ENCODE results near the gene LBHD2.

Gene LBHD2

DNA sequence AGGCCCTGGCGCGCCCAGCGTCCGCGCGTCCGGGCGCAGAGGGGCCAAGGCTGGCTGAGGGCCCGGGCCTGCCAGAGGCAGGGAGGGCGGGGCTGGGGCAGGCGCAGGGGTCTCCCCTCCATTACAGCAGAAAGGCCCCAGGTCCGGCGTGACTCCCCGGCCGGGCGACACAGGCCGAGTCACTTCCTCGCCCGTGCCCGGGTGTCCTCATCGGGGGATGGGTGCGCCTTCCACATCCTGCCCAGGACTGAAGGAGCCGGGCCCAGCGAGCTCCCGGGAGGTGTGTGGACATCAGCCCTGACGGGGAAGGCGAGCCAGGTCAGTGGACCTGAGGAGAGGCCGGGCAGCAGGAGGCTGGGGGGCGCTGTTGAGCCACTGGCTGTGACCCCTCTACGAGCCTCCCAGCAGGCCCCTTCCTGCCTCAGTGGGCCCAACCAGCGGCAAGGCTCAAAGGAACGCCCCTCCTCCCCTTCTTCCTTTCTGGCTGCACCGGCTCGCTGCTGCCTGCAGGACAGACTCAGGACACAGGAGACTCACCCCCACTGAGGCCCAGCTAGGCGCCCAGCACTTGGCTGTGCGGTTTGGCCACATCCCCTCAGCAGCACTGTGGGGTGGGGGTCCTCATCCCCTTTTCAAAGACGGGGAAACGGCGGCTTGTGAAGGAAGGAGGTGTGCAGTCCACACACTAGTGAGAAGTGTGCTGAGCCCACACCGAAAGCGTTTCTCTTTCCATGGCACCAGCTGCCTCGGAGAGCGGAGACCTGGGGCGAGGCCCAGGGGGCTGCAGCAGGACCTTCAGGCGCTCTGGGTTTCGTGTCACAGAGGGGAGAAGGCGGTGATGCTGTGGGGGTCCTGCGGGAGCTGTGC is 39.9 kb downstream of the LBHD2 start:
- peak; percentile 57 to 92 for DNase-seq (ENCODE audit: low read depth in 1 of 2, low spot score in 1 of 2)
- in situ Hi-C loops (cut with HindIII; ENCODE audit: low pct_unique_long_range_greater_than_20kb, low sequenced_read_pairs) = no loop called here
- no peak for TF ChIP-seq JUND (IDR thresholded peaks at IDR 0.05; ENCODE audit: low read depth)

DNA sequence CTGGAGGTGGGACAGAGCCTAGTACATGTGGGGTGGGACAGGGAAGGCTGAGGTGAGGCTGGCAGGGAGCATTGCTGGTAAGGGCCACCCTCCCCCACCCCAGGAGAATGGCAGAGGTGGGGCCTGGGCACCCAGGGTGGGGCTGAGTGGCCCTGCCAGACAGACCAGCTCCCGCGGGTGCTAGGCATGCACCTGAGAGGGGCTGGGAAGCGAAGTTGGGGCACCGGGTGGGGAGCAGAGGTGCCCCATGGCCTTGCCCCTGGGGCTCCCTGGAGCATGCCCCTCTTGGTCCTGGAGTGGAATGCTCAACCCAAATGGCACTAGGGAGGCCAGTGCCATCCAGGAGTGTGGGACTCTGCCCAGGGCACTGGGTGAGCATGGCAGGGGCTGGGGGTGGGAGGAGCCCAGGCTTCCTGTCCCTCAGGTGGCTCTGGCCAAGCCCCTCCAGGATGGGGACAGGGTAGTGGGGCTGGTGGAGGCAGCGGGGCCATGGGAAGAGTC is 40.5 kb downstream of the LBHD2 start:
- TF ChIP-seq JUND (IDR thresholded peaks at IDR 0.05; ENCODE audit: low read depth) = no peak
- DNase-seq (ENCODE audit: low read depth in 1 of 2, low spot score in 1 of 2) = no peak
- in situ Hi-C loops (cut with HindIII; ENCODE audit: low pct_unique_long_range_greater_than_20kb, low sequenced_read_pairs) = no loop called here

DNA sequence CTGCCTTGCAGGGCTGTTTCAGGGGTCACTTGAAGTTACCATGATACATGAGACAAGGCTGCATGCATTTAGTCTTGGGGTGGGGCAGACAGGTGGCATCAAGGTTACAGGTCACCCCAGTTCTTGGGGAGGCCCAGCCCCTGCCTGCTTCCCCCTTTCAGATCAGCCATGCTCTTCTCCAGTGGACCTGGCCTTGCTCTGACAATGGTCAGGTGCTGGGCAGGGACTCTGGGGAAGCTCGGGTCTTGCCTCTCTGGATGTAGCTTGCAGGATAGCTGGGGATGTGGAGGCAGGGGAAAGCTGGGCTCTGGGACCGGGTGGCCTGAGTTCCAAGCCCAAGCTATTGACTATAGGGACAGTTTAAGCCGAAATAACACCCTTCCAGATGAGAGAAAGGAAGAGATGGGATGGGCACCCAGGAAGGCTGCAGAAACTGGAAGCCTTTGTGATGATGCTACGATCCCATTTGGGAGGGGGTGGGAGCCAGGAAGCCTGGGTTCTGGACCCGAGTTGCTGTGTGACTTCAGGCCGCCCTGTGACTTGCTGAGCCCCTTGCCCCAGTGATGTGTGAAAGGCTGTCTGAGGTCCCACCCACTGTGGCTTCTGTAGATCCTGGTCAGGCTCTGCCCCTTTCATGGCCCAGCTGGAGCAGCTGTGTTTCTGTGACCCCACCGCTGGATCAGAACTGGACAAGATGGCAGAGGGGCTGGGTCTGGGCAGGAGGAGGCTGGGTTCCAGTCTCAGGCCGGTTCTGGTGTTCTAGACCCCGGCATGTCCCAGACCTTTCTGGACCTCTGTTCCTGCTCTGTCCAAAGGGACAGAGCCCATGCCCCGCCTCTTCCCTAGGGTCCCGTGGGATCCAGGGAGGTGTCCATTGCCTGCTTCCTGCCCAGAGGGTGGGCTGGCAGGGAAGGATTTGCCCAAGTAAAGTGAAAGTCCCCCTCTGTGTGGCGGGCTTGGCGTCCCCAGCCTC is 41.4 kb downstream of the LBHD2 start:
- DNase-seq (ENCODE audit: low read depth in 1 of 2, low spot score in 1 of 2) = no peak
- in situ Hi-C loops (cut with HindIII; ENCODE audit: low pct_unique_long_range_greater_than_20kb, low sequenced_read_pairs) = no loop called here
- TF ChIP-seq JUND (IDR thresholded peaks at IDR 0.05; ENCODE audit: low read depth) = no peak

DNA sequence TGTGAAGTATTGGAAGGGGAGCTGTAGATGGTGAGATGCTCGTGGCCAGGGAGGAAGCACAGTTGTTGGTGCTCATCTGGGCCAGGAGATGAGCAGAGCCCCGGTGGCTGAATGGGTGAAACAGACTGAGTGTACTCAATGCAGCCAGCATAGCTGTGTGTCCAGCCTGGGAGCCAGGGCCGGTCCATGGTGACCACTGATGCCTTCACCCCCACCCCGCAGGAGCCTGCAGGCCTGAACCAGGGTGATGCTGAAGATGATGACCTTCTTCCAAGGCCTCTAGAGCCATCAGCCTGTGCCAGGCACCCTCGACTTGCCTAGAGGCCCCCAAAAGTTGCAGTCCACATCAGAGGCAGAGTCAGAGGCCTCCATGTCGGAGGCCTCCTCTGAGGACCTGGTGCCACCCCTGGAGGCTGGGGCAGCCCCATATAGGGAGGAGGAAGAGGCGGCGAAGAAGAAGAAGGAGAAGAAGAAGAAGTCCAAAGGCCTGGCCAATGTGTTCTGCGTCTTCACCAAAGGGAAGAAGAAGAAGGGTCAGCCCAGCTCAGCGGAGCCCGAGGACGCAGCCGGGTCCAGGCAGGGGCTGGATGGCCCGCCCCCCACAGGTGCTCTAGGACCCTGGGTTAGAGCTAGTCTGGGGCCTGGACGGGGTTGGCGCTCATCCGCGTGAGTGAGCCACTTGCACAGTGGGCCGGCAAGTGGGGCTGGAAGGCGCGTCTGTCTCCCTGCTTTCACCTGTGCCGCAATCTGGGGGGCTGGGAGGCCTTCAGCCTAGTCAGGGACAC is 42.3 kb downstream of the LBHD2 start:
- in situ Hi-C loops (cut with HindIII; ENCODE audit: low pct_unique_long_range_greater_than_20kb, low sequenced_read_pairs) = no loop called here
- TF ChIP-seq JUND (IDR thresholded peaks at IDR 0.05; ENCODE audit: low read depth) = no peak
- no peak for DNase-seq (ENCODE audit: low read depth in 1 of 2, low spot score in 1 of 2)

DNA sequence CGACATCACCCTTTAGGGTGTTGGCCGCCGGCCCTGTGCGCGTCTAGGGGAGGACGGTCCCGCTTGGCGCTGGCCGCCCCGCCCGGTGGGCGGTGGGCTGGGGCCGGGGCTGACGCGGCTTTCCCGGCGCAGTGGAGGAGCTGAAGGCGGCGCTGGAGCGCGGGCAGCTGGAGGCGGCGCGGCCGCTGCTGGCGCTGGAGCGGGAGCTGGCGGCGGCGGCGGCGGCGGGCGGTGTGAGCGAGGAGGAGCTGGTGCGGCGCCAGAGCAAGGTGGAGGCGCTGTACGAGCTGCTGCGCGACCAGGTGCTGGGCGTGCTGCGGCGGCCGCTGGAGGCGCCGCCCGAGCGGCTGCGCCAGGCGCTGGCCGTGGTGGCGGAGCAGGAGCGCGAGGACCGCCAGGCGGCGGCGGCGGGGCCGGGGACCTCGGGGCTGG is 42.9 kb downstream of the LBHD2 start:
- in situ Hi-C loops (cut with HindIII; ENCODE audit: low pct_unique_long_range_greater_than_20kb, low sequenced_read_pairs) = no loop called here
- no peak for DNase-seq (ENCODE audit: low read depth in 1 of 2, low spot score in 1 of 2)
- no peak for TF ChIP-seq JUND (IDR thresholded peaks at IDR 0.05; ENCODE audit: low read depth)

DNA sequence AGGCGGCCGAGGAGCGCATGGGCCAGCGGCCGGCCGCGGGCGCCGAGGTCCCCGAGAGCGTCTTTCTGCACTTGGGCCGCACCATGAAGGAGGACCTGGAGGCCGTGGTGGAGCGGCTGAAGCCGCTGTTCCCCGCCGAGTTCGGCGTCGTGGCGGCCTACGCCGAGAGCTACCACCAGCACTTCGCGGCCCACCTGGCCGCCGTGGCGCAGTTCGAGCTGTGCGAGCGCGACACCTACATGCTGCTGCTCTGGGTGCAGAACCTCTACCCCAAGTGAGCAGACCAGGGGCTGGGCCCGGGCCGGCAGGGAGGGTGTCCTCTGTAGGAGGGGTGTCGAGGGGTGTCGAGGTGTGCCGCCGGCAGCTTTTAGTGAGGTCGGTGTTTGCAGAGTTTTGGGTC is 43.3 kb downstream of the LBHD2 start:
- in situ Hi-C loops (cut with HindIII; ENCODE audit: low pct_unique_long_range_greater_than_20kb, low sequenced_read_pairs) = no loop called here
- no peak for TF ChIP-seq JUND (IDR thresholded peaks at IDR 0.05; ENCODE audit: low read depth)
- no peak for DNase-seq (ENCODE audit: low read depth in 1 of 2, low spot score in 1 of 2)

DNA sequence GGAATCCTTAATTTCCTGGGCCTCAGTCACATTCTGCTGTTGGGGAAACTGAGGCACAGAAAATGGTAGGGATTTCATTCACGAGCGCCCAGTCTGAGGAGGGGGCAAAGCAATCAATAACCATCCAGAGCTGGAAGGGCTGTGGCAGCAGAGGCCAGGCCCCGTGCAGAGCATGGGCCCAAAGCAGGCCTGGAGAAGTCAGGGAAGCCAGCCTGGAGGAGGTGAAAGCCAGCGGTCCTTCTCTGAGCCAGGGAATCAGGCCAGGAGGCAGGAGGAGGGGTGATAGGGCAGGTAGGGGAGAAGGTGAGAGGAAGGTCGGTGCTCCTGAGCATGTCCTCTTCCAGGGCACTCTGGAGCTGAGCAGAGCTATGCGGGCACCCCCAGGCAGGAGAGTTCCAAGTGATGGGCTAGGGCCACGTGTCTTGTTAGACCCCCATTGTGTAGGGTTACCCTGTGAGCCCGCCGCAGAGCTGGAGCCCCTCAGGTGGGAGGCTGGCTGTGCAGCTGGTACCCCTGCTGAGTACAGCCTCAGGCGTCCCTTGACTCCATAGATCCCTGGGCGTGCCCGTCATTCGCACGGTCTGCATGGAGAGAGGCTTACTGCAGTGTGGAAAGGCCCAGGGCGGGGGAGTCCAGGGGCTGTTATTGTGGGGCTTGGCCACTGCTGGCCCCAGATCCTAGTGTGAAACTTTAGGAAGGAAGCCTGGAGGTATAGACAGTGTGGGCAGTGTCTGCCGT is 44.0 kb downstream of the LBHD2 start:
- DNase-seq (ENCODE audit: low read depth in 1 of 2, low spot score in 1 of 2) = no peak
- TF ChIP-seq JUND (IDR thresholded peaks at IDR 0.05; ENCODE audit: low read depth) = no peak
- in situ Hi-C loops (cut with HindIII; ENCODE audit: low pct_unique_long_range_greater_than_20kb, low sequenced_read_pairs) = no loop called here

DNA sequence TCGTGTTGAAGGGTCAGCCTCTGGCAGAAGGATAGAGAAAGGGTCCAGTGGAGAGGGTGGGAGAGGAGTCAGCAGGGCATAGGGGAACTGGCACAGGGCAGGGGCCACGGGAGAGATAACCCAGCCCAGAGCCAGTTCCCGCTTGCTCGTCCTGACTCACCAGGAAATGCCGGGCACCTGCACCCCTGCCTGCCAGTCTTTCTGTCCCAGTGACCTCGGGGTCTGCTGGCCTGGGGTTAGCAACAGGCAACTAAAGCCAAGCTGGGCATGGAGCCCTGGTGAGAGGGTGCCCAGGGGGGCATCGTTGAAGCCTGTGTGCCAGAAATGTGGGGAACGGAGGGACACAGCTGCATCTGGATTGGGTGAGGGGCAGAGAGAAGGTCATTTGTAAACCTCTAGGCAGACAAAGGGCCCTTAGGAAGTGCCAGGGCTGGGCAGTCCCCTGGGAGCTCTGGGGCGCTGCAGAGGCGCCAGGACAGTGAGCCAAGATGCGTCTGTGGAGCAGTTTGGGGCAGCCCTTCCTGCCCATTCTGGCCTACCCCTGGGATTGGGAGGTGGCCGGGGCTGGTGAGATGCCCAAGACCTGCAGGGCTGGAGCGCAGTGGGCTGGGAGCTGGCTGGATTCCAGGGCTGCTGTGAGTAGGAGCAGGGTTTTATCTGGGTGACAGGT is 44.8 kb downstream of the LBHD2 start:
- DNase-seq (ENCODE audit: low read depth in 1 of 2, low spot score in 1 of 2) = no peak
- no peak for TF ChIP-seq JUND (IDR thresholded peaks at IDR 0.05; ENCODE audit: low read depth)
- in situ Hi-C loops (cut with HindIII; ENCODE audit: low pct_unique_long_range_greater_than_20kb, low sequenced_read_pairs) = no loop called here

DNA sequence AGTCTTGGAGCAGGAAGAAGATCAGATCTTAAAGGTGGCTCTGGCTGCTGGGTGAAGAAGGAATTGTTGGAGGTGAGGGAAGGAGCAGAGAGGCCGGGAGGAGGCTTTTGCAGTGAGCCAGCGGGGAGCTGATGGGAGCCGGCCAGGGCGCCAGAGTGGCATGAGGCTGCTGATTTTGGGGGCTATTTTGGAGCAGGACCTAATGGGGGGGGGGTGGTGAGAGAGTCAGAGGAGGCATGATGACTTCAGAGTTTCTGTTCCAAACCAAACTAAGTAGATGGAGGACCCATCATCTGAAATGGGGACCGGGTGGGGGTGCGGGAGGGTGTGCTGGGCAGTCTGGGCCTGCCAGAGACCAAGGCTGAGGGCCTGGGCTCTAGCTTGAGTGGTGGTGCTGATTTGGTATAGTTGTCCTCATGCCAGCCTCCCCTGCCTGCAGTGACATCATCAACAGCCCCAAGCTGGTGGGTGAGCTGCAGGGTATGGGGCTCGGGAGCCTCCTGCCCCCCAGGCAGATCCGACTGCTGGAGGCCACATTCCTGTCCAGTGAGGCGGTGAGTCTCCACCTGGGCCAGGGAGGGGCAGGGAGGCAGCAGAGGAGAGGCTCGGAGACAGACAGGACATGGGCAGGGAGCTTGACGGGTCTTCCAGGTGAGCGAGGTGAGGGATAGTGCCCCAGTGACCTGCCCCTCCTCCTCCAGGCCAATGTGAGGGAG is 45.4 kb downstream of the LBHD2 start:
- DNase-seq (ENCODE audit: low read depth in 1 of 2, low spot score in 1 of 2) = no peak
- TF ChIP-seq JUND (IDR thresholded peaks at IDR 0.05; ENCODE audit: low read depth) = no peak
- in situ Hi-C loops (cut with HindIII; ENCODE audit: low pct_unique_long_range_greater_than_20kb, low sequenced_read_pairs) = no loop called here

DNA sequence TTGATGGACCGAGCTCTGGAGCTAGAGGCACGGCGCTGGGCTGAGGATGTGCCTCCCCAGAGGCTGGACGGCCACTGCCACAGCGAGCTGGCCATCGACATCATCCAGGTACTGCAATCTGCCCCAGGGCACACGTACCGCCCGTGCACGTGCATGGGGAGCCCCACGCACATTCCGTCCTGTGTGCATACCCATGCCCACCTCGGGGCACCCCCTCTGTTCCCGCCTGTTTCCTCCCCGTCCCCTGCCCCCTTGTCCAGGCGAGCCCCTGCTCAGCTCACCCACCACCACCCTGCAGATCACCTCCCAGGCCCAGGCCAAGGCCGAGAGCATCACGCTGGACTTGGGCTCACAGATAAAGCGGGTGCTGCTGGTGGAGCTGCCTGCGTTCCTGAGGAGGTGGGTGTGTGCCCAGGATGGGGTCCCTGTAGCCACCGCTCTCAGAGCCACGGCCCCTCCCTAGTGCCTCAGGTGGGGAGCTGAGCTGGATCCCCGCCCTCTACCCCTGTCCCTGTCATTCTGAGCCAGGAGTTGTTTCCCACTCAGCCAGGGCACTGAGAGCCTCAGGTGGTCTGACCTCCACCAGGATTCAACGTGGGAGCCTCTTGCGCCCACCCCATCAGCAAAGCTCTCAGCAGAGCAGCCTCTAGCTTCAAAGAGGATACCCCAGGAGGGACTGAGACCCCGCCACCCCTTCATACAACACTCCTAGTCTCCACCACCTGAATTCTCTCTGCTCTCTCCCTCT is 46.2 kb downstream of the LBHD2 start:
- in situ Hi-C loops (cut with HindIII; ENCODE audit: low pct_unique_long_range_greater_than_20kb, low sequenced_read_pairs) = no loop called here
- no peak for DNase-seq (ENCODE audit: low read depth in 1 of 2, low spot score in 1 of 2)
- TF ChIP-seq JUND (IDR thresholded peaks at IDR 0.05; ENCODE audit: low read depth) = no peak

Measured in T47D (cell line).